NT2/D1 (cell line): Measurements from ENCODE around the gene ASB18.

Experiments used
- DNase-seq: peaks from one replicate; pipeline ENCODE4 v3.0.0-alpha.2; 2011; ENCODE audit warnings: low read depth, low spot score
- H3K27me3 ChIP-seq: 2 replicates; pipeline ENCODE4 v1.6.0; 2011; ENCODE audit warnings: mild to moderate bottlenecking; ENCODE audit not compliant: insufficient read length, insufficient read depth
- H3K36me3 ChIP-seq: 2 replicates; pipeline ENCODE4 v1.6.1; 2011; ENCODE audit warnings: mild to moderate bottlenecking, low read length, mixed read lengths; ENCODE audit not compliant: insufficient read depth, insufficient read length
- H3K4me1 ChIP-seq: 2 replicates; pipeline ENCODE4 v1.5.1; 2011; ENCODE audit not compliant: insufficient read depth, insufficient read length
- H3K4me3 ChIP-seq: 2 replicates; pipeline ENCODE4 v1.5.1; 2011; ENCODE audit warnings: low read depth; ENCODE audit not compliant: insufficient read length
- H3K9ac ChIP-seq: 2 replicates; pipeline ENCODE4 v1.6.0; 2011; ENCODE audit warnings: low read depth; ENCODE audit not compliant: insufficient read length
- H3K9me3 ChIP-seq: 2 replicates; pipeline ENCODE4 v1.5.1; 2011; ENCODE audit warnings: mild to moderate bottlenecking, low read length; ENCODE audit not compliant: insufficient read depth
- SUZ12 ChIP-seq: IDR thresholded peaks from 2 replicates; pipeline ENCODE4 v1.6.1; 2011; ENCODE audit not compliant: insufficient read length, insufficient read depth; ENCODE audit errors: extremely low read depth
- YY1 ChIP-seq: IDR thresholded peaks from 2 replicates; pipeline ENCODE4 v1.6.1; 2011; ENCODE audit not compliant: insufficient read length, insufficient read depth
- ZNF274 ChIP-seq: IDR thresholded peaks from 2 replicates; pipeline ENCODE4 v1.6.1; 2011; ENCODE audit warnings: mild to moderate bottlenecking, low read depth, low read length

Gene ASB18

GRCh38 chr2:236305531-236305930 lies 41.3 kb upstream of the ASB18 start:
- no peaks in the 10 kb centered on the region for H3K9me3 ChIP-seq
- no peak for DNase-seq
- H3K36me3 ChIP-seq, result no peaks in the 10 kb centered on the region
- H3K9ac ChIP-seq, result no peak overlapping the region
- H3K4me1 ChIP-seq, result no peaks in the 10 kb centered on the region
- TF ChIP-seq ZNF274 (no peak), SUZ12 (no peak), YY1 (no peak)
- H3K27me3 ChIP-seq, result no peaks in the 10 kb centered on the region
- H3K4me3 ChIP-seq, result no peak overlapping the region

GRCh38 chr2:236303935-236304334 lies 39.7 kb upstream of the ASB18 start:
- no peaks in the 10 kb centered on the region for H3K4me1 ChIP-seq
- H3K36me3 ChIP-seq, result no peaks in the 10 kb centered on the region
- H3K9me3 ChIP-seq, result no peaks in the 10 kb centered on the region
- H3K9ac ChIP-seq, result no peak overlapping the region
- no peak for DNase-seq
- H3K4me3 ChIP-seq, result no peak overlapping the region
- TF ChIP-seq SUZ12 (no peak), YY1 (no peak), ZNF274 (no peak)
- no peaks in the 10 kb centered on the region for H3K27me3 ChIP-seq

DNA sequence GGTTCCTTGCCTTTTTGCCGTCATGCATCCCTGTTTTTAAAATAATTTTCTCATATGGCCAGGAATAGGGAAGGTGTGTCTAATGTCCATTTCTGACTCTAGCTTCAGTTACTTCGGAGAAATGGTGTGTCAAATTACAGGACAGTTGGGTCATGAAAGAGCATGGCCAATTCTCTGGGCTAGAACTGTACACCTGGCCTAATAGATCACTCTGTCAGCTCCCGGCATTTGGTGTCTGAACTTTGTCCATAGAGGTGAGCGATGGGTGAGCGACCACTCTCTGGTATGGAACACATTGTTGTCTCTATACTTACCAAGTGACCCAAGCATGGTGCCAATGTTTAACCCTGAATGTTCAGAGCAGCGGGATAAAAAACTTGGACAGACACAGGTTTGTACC lies 38.3 kb upstream of the ASB18 start:
- Histone ChIP-seq H3K9me3 (no peaks in the 10 kb centered on the region), H3K4me3 (no peak overlapping the region), H3K9ac (no peak overlapping the region), H3K36me3 (no peaks in the 10 kb centered on the region), H3K27me3 (no peaks in the 10 kb centered on the region), H3K4me1 (no peaks in the 10 kb centered on the region)
- DNase-seq, result no peak
- TF ChIP-seq SUZ12 (no peak), YY1 (no peak), ZNF274 (no peak)

GRCh38 chr2:236298924-236299475 lies 34.8 kb upstream of the ASB18 start:
- no peak for DNase-seq
- Histone ChIP-seq H3K27me3 (no peaks in the 10 kb centered on the region), H3K9ac (no peak overlapping the region), H3K9me3 (no peaks in the 10 kb centered on the region), H3K36me3 (no peaks in the 10 kb centered on the region), H3K4me3 (no peak overlapping the region), H3K4me1 (no peaks in the 10 kb centered on the region)
- TF ChIP-seq YY1 (no peak), ZNF274 (no peak), SUZ12 (no peak)

DNA sequence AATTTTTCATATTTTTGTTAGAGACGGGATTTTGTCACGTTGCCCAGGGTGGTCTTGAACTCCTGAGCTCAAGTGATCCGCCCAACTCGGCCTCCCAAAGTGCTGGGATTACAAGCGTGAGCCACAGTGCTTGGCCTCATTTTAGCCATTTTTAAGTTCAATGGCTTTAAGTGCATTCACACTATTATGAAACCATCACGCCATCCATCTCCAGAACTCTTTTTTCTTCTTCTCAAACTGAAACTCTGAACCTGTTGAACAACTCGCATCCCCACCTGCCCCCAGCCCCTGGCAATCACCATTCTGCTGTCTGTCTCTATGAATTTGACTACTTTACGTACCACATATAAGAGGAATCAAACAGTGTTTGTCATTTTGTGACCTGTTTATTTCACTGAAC lies 31.3 kb upstream of the ASB18 start:
- H3K36me3 ChIP-seq, result no peaks in the 10 kb centered on the region
- TF ChIP-seq SUZ12 (no peak), YY1 (no peak)
- no peaks in the 10 kb centered on the region for H3K4me1 ChIP-seq

DNA sequence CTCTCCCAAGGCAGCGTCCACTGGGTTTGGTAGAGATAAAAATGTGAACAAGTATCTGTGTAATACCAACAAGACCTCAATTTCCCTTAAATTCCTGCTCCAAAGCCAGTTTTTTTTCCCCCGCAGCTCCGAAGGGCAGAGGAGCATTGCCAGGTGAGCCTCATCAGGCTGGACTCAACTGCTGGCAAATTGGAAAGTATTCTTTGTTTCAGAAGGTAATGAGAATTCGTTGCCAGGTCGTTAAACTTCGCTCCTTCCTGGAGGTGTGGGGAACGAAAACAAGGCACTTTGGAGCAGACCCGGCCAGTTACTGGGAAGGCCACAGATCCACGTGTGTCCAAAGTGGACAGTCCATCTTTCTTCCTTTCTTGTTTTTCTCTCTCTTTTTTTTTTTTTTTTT lies 30.4 kb upstream of the ASB18 start:
- Histone ChIP-seq H3K36me3 (no peaks in the 10 kb centered on the region), H3K9ac (no peak overlapping the region), H3K4me3 (no peak overlapping the region), H3K27me3 (no peaks in the 10 kb centered on the region), H3K9me3 (no peaks in the 10 kb centered on the region), H3K4me1 (no peaks in the 10 kb centered on the region)
- no peak for TF ChIP-seq YY1
- no peak for DNase-seq

More for the DNA sequence above, 31.3 kb upstream of the ASB18 start:
- Histone ChIP-seq H3K9me3 (no peaks in the 10 kb centered on the region), H3K9ac (no peak overlapping the region), H3K27me3 (no peaks in the 10 kb centered on the region), H3K4me3 (no peak overlapping the region)
- DNase-seq, result no peak

DNA sequence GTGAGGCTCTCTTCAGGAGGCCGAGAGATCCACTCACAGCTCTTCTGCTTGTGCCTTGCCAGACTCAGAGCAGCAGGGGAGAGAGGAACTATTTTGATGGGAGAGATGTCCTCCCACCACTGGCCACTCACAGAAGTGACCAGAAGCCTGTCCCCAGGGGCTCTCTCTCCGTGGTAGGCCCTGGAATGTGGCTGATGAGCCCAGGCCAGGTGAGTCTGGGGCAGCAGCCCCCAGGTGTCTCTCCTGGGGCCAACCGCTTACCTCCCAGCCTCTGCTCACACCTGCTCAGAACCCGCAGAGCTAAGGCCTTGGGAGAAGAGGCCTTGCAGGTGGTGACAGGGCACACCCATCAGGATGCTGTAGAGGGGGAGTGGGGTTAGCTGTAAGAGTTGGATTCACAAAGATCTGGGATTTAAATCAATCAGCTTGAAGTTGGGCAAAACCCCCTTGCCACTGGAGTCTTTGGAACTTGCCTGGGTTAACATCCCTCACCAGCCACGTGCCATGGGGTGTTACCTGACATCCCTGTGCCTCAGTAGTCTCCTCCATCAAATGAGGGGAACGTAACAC lies 29.1 kb upstream of the ASB18 start:
- H3K36me3 ChIP-seq, result no peaks in the 10 kb centered on the region
- no peak for DNase-seq
- H3K9ac ChIP-seq, result no peak overlapping the region
- no peak overlapping the region for H3K4me3 ChIP-seq
- no peaks in the 10 kb centered on the region for H3K27me3 ChIP-seq
- no peaks in the 10 kb centered on the region for H3K4me1 ChIP-seq
- no peak for TF ChIP-seq ZNF274
- no peak for TF ChIP-seq SUZ12
- no peak for TF ChIP-seq YY1
- no peaks in the 10 kb centered on the region for H3K9me3 ChIP-seq

GRCh38 chr2:236291911-236292310 lies 27.7 kb upstream of the ASB18 start:
- Histone ChIP-seq H3K9ac (no peak overlapping the region), H3K4me3 (no peak overlapping the region), H3K27me3 (no peaks in the 10 kb centered on the region), H3K4me1 (no peaks in the 10 kb centered on the region), H3K36me3 (no peaks in the 10 kb centered on the region), H3K9me3 (no peaks in the 10 kb centered on the region)
- DNase-seq, result no peak
- TF ChIP-seq SUZ12 (no peak), ZNF274 (no peak), YY1 (no peak)
